Gastrocnemius medialis (tissue), 4 donors: ENCODE measurements around the gene MTCL1. TPM values are rescaled to one million over a fixed set of nuclear protein-coding genes. Genes with fewer than 3 reads are reported as not detected.

Experiments
- ATAC-seq, 2 donors: fragments of 150-250 bp; one replicate each; pipeline ENCODE4 v1.9.1; 2016
- DNase-seq, 2 donors: peaks; one replicate each; pipeline ENCODE4 v3.0.0-alpha.2; 2019
- H3K27ac ChIP-seq, 4 donors: fragments of 200-600 bp; sonication (generic); 1 replicate in 1 of 4; 2 replicates in 3 of 4; pipeline ENCODE4 v1.5.1; 2016 to 2018; ENCODE audit warnings: mild to moderate bottlenecking in 2 of 4, moderate library complexity in 1 of 4
- H3K27me3 ChIP-seq, 3 donors: fragments of 200-600 bp; sonication (generic) in 2 of 3; 1 replicate in 1 of 3; 2 replicates in 2 of 3; pipeline versions ENCODE4 v1.5.1 to v1.6.0; 2016 to 2019; ENCODE audit warnings: mild to moderate bottlenecking in 1 of 3, moderate library complexity in 1 of 3
- H3K36me3 ChIP-seq, 2 donors: fragments of 200-600 bp; sonication (generic) in 1 of 2; one replicate each; pipeline ENCODE4 v1.5.1; 2017 to 2018
- H3K4me1 ChIP-seq, 2 donors: fragments of 200-600 bp; sonication (generic) in 1 of 2; one replicate each; pipeline ENCODE4 v1.5.1; 2016 to 2017; ENCODE audit warnings: mild to moderate bottlenecking in 2 of 2
- H3K4me3 ChIP-seq, 4 donors: fragments of 200-600 bp; sonication (generic) in 3 of 4; 1 replicate in 1 of 4; 2 replicates in 3 of 4; pipeline ENCODE4 v1.5.1; 2016 to 2019; ENCODE audit warnings: mild to moderate bottlenecking in 2 of 4
- H3K9me3 ChIP-seq, 3 donors: fragments of 200-600 bp; sonication (generic) in 2 of 3; 1 replicate in 1 of 3; 2 replicates in 2 of 3; pipeline ENCODE4 v1.5.1; 2016 to 2019
- POLR2A ChIP-seq, 2 donors: fragments of 450-650 bp; IDR thresholded peaks; one replicate each; pipeline ENCODE4 v1.6.1; 2017; ENCODE audit warnings: antibody characterized with exemption in 2 of 2, mild to moderate bottlenecking in 2 of 2, moderate library complexity in 2 of 2
- in situ Hi-C, 4 donors: fragments of 200-750 bp; cut with MboI; loops; one replicate each; pipeline versions ENCODE4 v1.15.0 to v1.8.0; 2017; ENCODE audit warnings: low sequenced_read_pairs in 4 of 4
- intact Hi-C: fragments of 100-400 bp; cut with DNase I; formaldehyde crosslinking; loops from one replicate; pipeline ENCODE4 v1.15.1; 2023; ENCODE audit warnings: low total_unique reads
- total RNA-seq, 4 donors: library from RNA; depleted of rRNA; stranded (reverse); fragments of >200 nt; gene quantifications; one replicate each; pipeline versions ENCODE4 v1.1.0 to v1.2.3, GENCODE V29; 2016
- TF ChIP-seq, protein P1 (sequence below), 5 experiments: fragments of 450-650 bp in 3 of 5; fragments of 200-600 bp in 2 of 5; sonication (generic) in 2 of 5; IDR thresholded peaks in 4 of 5; conservative IDR thresholded peaks in 1 of 5; 1 replicate in 4 of 5; 2 replicates in 1 of 5; pipeline ENCODE4 v1.5.1; 2016 to 2019; ENCODE audit warnings: antibody characterized with exemption in 5 of 5, mild to moderate bottlenecking in 3 of 5, moderate library complexity in 3 of 5

Gene MTCL1
- total RNA-seq, 4 donors from 2014 or later, result 2.0 to 8.6 (median 3.5) TPM

DNA sequence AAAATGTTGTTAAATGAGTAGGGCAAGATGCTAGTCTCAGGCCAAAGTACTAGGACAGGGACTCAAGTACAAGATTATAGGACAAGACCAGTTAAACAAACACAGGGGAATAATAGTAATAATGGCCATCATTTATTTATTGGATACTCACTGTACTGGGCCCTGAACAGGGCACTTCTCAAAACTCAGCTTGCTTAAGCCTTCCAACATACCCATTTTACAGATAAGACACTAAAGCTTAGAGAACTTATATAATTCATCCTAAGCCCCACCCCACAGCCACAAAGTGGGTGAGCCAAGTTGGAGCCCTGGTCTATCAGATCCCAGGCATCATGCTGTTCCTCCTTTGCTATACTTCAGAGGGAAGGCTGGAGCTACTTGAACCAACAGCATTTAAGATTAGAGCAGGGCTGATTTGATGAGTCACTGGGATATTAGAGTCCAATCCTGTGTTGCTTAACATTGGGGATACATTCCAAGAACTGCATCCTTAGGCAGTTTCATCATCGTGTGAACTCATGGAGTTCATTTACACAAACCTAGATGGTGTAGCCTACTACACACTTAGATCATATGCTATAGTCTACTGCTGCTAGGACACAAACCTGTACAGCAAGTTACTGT lies 153.6 kb downstream of the MTCL1 start:
- no peaks in the 10 kb centered on the region for H3K27me3 ChIP-seq
- H3K9me3 ChIP-seq, result no peaks in the 10 kb centered on the region
- H3K4me1 ChIP-seq, result no peaks in the 10 kb centered on the region
- DNase-seq (no peak), ATAC-seq (peak; percentile 99 to 100)
- intact Hi-C loops, result no loop called here
- TF ChIP-seq, protein P1, sequence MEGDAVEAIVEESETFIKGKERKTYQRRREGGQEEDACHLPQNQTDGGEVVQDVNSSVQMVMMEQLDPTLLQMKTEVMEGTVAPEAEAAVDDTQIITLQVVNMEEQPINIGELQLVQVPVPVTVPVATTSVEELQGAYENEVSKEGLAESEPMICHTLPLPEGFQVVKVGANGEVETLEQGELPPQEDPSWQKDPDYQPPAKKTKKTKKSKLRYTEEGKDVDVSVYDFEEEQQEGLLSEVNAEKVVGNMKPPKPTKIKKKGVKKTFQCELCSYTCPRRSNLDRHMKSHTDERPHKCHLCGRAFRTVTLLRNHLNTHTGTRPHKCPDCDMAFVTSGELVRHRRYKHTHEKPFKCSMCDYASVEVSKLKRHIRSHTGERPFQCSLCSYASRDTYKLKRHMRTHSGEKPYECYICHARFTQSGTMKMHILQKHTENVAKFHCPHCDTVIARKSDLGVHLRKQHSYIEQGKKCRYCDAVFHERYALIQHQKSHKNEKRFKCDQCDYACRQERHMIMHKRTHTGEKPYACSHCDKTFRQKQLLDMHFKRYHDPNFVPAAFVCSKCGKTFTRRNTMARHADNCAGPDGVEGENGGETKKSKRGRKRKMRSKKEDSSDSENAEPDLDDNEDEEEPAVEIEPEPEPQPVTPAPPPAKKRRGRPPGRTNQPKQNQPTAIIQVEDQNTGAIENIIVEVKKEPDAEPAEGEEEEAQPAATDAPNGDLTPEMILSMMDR (IDR thresholded peaks at IDR 0.05 in 4 of 5, conservative IDR thresholded peaks at IDR 0.05 in 1 of 5), result no peak
- TF ChIP-seq POLR2A (IDR thresholded peaks at IDR 0.05), result no peak
- H3K27ac ChIP-seq, result peak overlapping the region in 1 of 4 donors; percentile 17
- in situ Hi-C loops, result no loop called here
- no peak overlapping the region for H3K4me3 ChIP-seq
- no peaks in the 10 kb centered on the region for H3K36me3 ChIP-seq

DNA sequence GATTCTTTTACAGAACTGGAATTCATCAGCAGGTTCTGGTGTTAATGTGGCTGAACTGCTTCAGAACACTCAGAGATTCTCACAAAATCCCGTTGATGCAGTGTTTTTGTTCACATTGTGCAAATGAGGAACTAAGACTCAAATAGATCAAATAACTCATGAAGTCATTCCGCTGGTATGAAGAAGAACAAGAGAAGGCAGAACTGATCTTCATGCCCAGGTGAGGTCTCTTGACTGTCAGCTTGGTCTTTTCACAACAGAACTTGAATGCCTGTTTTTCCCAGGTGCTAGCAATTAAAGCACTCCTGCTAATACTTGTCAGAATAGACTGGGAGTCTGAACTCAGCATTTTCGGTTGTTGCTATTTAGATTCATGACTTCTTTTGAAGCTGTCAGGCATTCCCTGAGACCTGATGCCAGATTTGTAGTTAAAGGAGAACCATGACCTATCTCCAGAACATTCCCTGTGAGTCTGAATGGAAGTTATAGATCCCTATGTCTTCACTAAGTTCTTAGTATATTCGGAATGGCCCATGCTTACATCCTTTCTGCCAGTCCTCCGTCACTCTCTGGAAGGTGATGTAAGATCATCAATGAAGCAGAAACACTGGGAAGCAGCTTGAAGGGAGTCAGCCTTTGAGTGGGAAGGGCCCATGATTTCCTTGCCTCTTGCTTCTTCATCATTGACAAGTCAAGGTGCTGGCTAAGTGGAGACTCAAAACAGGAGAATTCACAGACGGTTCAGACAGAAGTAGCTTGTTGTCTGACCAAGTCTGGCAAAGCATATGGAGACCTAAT lies 155.7 kb downstream of the MTCL1 start:
- intact Hi-C loops, result no loop called here
- no peak for DNase-seq

DNA sequence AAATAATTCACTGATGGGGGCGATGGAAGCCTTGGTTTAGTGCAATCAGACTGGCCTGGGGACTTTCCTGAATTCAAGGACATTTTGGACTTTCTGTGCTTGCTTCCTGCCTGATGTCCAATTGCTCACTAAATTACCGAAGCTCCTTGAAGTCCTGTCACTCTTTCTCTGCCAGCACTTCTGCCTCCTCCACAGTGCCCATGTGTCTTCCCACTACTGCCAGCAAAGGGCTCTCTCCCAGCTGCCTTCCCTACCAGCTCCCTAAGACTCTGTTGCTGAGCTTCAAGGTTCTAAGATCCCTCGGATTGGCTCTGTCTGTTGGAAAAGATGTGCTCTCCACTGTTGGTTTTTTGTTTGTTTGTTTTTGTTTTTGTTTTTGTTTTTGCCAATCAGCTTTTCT lies 158.1 kb downstream of the MTCL1 start:
- Histone ChIP-seq H3K4me1 (no peaks in the 10 kb centered on the region), H3K4me3 (no peak overlapping the region), H3K27me3 (no peaks in the 10 kb centered on the region), H3K36me3 (no peaks in the 10 kb centered on the region), H3K9me3 (no peaks in the 10 kb centered on the region), H3K27ac (no peak overlapping the region)
- DNase-seq, result no peak
- intact Hi-C loops, result no loop called here
- ATAC-seq, result no peak
- in situ Hi-C loops, result no loop called here
- TF ChIP-seq POLR2A (IDR thresholded peaks at IDR 0.05), result no peak
- TF ChIP-seq, protein P1 (IDR thresholded peaks at IDR 0.05 in 4 of 5, conservative IDR thresholded peaks at IDR 0.05 in 1 of 5), result no peak

More for the DNA sequence above, 155.7 kb downstream of the MTCL1 start:
- in situ Hi-C loops, result no loop called here
- no peak for ATAC-seq
- Histone ChIP-seq H3K4me3 (no peak overlapping the region), H3K9me3 (no peaks in the 10 kb centered on the region), H3K27me3 (no peaks in the 10 kb centered on the region), H3K4me1 (no peaks in the 10 kb centered on the region), H3K36me3 (no peaks in the 10 kb centered on the region), H3K27ac (no peak overlapping the region)
- TF ChIP-seq POLR2A (IDR thresholded peaks at IDR 0.05), result no peak
- TF ChIP-seq, protein P1 (IDR thresholded peaks at IDR 0.05 in 4 of 5, conservative IDR thresholded peaks at IDR 0.05 in 1 of 5), result no peak

DNA sequence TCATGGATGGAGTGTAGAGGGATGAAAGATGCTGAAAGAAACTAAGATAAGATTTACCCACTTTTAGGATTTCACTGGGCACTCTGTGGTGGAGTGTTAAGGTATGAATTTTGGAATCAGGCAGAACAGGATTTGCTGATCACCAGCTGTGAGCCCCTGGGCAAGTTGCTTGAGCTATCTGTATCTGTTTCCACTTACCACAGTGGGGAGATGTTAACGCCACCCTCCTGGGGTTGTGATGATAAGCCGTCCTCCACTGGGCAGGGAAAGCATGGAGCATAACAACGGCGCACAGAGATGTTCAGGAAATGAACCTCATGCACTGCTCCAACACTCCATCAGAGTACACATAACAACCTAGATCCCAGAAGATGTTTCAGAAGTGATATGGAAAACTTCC lies 160.6 kb downstream of the MTCL1 start:
- no peak overlapping the region for H3K27ac ChIP-seq
- TF ChIP-seq, protein P1 (IDR thresholded peaks at IDR 0.05 in 4 of 5, conservative IDR thresholded peaks at IDR 0.05 in 1 of 5), result no peak
- no peak for TF ChIP-seq POLR2A (IDR thresholded peaks at IDR 0.05)
- intact Hi-C loops (no loop called here), in situ Hi-C loops (no loop called here)
- ATAC-seq, result no peak
- no peaks in the 10 kb centered on the region for H3K27me3 ChIP-seq
- no peaks in the 10 kb centered on the region for H3K4me1 ChIP-seq
- no peaks in the 10 kb centered on the region for H3K36me3 ChIP-seq
- H3K9me3 ChIP-seq, result no peaks in the 10 kb centered on the region
- no peak overlapping the region for H3K4me3 ChIP-seq
- DNase-seq, result no peak
